ENCODE data around the gene HSH2D.
"Not testable (repeated sequence)": the region's sequence is repeated elsewhere in the genome, so short reads cannot be mapped to it uniquely, and the experiment has no call there.

HSH2D gene

GRCh38 chr19:16143399-16144215, at the start of gene HSH2D:
TSS of gene HSH2D (plus strand) at chr19:16143685. CDS start at chr19:16148751, 5,066 bp downstream.
- peak; percentile 71 for DNase-seq

GRCh38 chr19:16094360-16095070, 49.0 kb upstream of the HSH2D start:
- no peak for DNase-seq

GRCh38 chr19:16095071-16095571, 48.4 kb upstream of the HSH2D start:
- no peak for DNase-seq

- DNase-seq: no peak
Observed at GRCh38 chr19:16096280-16096855, 47.1 kb upstream of the HSH2D start.

GRCh38 chr19:16098416-16098768, 45.1 kb upstream of the HSH2D start:
- DNase-seq: no peak

GRCh38 chr19:16098821-16099220, 44.7 kb upstream of the HSH2D start:
- DNase-seq: no peak

GRCh38 chr19:16099314-16099965, 44.0 kb upstream of the HSH2D start:
- not testable (repeated sequence) for DNase-seq

- no peak for DNase-seq
Observed at GRCh38 chr19:16100524-16100923, 43.0 kb upstream of the HSH2D start.

GRCh38 chr19:16104722-16105121, 38.8 kb upstream of the HSH2D start:
- no peak for DNase-seq

- no peak for DNase-seq
Observed at GRCh38 chr19:16106121-16106520, 37.4 kb upstream of the HSH2D start.

- DNase-seq: peak; percentile 99
Observed at GRCh38 chr19:16111160-16111908, 32.2 kb upstream of the HSH2D start, which contains the start of gene RAB8A. TSS of gene RAB8A (plus strand) at chr19:16111889. CDS start at chr19:16111902, 13 bp downstream.

- DNase-seq: no peak
Observed at GRCh38 chr19:16111909-16112752, 31.4 kb upstream of the HSH2D start.

- no peak for DNase-seq
Observed at GRCh38 chr19:16112778-16113177, 30.7 kb upstream of the HSH2D start.

GRCh38 chr19:16113727-16114126, 29.8 kb upstream of the HSH2D start:
- DNase-seq: no peak

- DNase-seq: no peak
Observed at GRCh38 chr19:16115301-16116039, 28.0 kb upstream of the HSH2D start.

GRCh38 chr19:16116067-16116466, 27.4 kb upstream of the HSH2D start:
- DNase-seq: no peak

GRCh38 chr19:16117594-16118033, 25.9 kb upstream of the HSH2D start:
- DNase-seq: no peak

- DNase-seq: no peak
Observed at GRCh38 chr19:16118489-16119033, 24.9 kb upstream of the HSH2D start.

GRCh38 chr19:16119075-16119857, 24.2 kb upstream of the HSH2D start:
- DNase-seq: not testable (repeated sequence)
